Endodermal cell (in vitro differentiated cells): ENCODE measurements around the gene METAP1D. TPM values are rescaled to one million over a fixed set of nuclear protein-coding genes. Genes with fewer than 3 reads are reported as not detected.

Experiments
- DNase-seq: peaks from one replicate; pipeline ENCODE4 v3.0.0-alpha.2; 2017
- H3K27ac ChIP-seq: 2 replicates; pipeline ENCODE4 v1.5.1; 2013; ENCODE audit warnings: mild to moderate bottlenecking, low read depth, low read length, moderate library complexity
- H3K27me3 ChIP-seq: 2 replicates; pipeline ENCODE4 v1.6.1; 2013; ENCODE audit warnings: mild to moderate bottlenecking, low read length, moderate library complexity; ENCODE audit not compliant: insufficient read depth, control insufficient read depth, poor library complexity, severe bottlenecking
- H3K36me3 ChIP-seq: 2 replicates; pipeline ENCODE4 v1.7.0; 2013; ENCODE audit warnings: mild to moderate bottlenecking, low read length, moderate library complexity; ENCODE audit not compliant: control insufficient read depth, insufficient read depth
- H3K4me1 ChIP-seq: one replicate; pipeline ENCODE4 v1.7.0; 2013; ENCODE audit warnings: low read length; ENCODE audit not compliant: control insufficient read depth, insufficient read depth
- H3K4me3 ChIP-seq: 2 replicates; pipeline ENCODE4 v1.5.1; 2013; ENCODE audit warnings: mild to moderate bottlenecking, low read length, moderate library complexity
- H3K9ac ChIP-seq: 2 replicates; pipeline ENCODE4 v1.6.1; 2013; ENCODE audit warnings: mild to moderate bottlenecking, low read length, moderate library complexity; ENCODE audit not compliant: poor library complexity, severe bottlenecking; ENCODE audit errors: extremely low read depth
- H3K9me3 ChIP-seq: 2 replicates; pipeline ENCODE4 v1.6.1; 2013; ENCODE audit warnings: mild to moderate bottlenecking, low read length, moderate library complexity; ENCODE audit not compliant: control insufficient read depth
- H3K27ac Mint-ChIP-seq: 2 replicates; pipeline ENCODE4 v1.8.0; 2020; ENCODE audit warnings: mixed read lengths
- H3K27me3 Mint-ChIP-seq: 2 replicates; pipeline ENCODE4 v1.8.0; 2021; ENCODE audit warnings: mild to moderate bottlenecking, mixed read lengths; ENCODE audit not compliant: insufficient read depth
- H3K36me3 Mint-ChIP-seq: 2 replicates; pipeline ENCODE4 v1.8.0; 2020; ENCODE audit warnings: low read depth, mixed read lengths
- H3K4me1 Mint-ChIP-seq: 2 replicates; pipeline ENCODE4 v1.8.0; 2020; ENCODE audit warnings: mixed read lengths
- H3K4me3 Mint-ChIP-seq: 2 replicates; pipeline ENCODE4 v1.8.0; 2020; ENCODE audit warnings: mild to moderate bottlenecking, moderate library complexity, mixed read lengths
- H3K9me3 Mint-ChIP-seq: 2 replicates; pipeline ENCODE4 v1.8.0; 2020; ENCODE audit warnings: mild to moderate bottlenecking, mixed read lengths
- WGBS, 2 experiments: methylation state at CpG; one replicate each; pipeline versions ENCODE4 v1.1.5 to v1.1.7; 2013; ENCODE audit warnings: missing lambda C conversion rate in 2 of 2, mixed read lengths in 1 of 2; ENCODE audit not compliant: insufficient coverage in 1 of 2, insufficient read length in 1 of 2; 5-methylcytosine and 5-hydroxymethylcytosine counted together
- total RNA-seq, 2 donors: library from RNA; stranded (reverse); fragmentation: NEBNext Ultra II Directional in 1 of 2; extraction: Animal tissue kit (Norgen Biotek cat#: 25700) in 1 of 2; gene quantifications; 2 replicates in 1 of 2; 3 replicates in 1 of 2; pipeline ENCODE4 v1.2.1, GENCODE V29; 2021
- TF ChIP-seq, protein P1 (sequence below): fragments of 200-600 bp; sonication (generic); conservative IDR thresholded peaks from 2 replicates; pipeline ENCODE4 v1.5.0; 2021; ENCODE audit warnings: antibody characterized with exemption, mild to moderate bottlenecking

Gene METAP1D
- total RNA-seq, 2 donors from 2014 or later: 6.0 to 6.5 TPM

DNA sequence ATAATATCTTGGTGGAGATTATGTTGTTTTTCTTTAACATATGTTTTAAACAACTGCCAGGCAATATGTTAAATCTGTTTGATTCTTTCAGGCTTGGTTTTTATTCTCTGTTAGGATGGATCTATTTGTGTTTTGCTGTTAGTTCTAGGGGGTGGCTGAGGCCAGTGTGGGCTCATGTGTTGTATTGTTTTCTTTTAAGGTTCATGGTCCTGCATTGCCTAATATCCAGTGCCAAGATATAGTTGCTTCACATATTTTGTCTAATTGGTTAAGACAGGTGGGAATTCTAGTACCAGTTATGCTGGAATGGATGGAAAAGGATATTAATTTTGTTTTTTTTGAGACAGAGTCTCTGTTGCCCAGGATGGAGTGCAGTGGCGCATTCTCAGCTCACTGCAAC, 7.6 kb downstream of the METAP1D start:
- no peaks in the 10 kb centered on the region for H3K27me3 ChIP-seq
- no peaks in the 10 kb centered on the region for H3K9me3 Mint-ChIP-seq
- no peak overlapping the region for H3K4me3 ChIP-seq
- H3K36me3 Mint-ChIP-seq: peaks cover 3% of the 10 kb centered on the region
- H3K4me3 Mint-ChIP-seq: no peak overlapping the region
- no peaks in the 10 kb centered on the region for H3K27me3 Mint-ChIP-seq
- H3K4me1 Mint-ChIP-seq: no peaks in the 10 kb centered on the region
- 88 to 100% methylated on average over 1 of the region's 1 CpG for WGBS, 2 experiments
- no peak overlapping the region for H3K27ac ChIP-seq
- no peaks in the 10 kb centered on the region for H3K4me1 ChIP-seq
- TF ChIP-seq, protein P1, sequence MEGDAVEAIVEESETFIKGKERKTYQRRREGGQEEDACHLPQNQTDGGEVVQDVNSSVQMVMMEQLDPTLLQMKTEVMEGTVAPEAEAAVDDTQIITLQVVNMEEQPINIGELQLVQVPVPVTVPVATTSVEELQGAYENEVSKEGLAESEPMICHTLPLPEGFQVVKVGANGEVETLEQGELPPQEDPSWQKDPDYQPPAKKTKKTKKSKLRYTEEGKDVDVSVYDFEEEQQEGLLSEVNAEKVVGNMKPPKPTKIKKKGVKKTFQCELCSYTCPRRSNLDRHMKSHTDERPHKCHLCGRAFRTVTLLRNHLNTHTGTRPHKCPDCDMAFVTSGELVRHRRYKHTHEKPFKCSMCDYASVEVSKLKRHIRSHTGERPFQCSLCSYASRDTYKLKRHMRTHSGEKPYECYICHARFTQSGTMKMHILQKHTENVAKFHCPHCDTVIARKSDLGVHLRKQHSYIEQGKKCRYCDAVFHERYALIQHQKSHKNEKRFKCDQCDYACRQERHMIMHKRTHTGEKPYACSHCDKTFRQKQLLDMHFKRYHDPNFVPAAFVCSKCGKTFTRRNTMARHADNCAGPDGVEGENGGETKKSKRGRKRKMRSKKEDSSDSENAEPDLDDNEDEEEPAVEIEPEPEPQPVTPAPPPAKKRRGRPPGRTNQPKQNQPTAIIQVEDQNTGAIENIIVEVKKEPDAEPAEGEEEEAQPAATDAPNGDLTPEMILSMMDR: no peak
- no peak overlapping the region for H3K27ac Mint-ChIP-seq
- no peak overlapping the region for H3K9ac ChIP-seq
- H3K9me3 ChIP-seq: no peaks in the 10 kb centered on the region
- H3K36me3 ChIP-seq: no peaks in the 10 kb centered on the region
- no peak for DNase-seq

- Mint-ChIP-seq H3K4me1 (no peaks in the 10 kb centered on the region), H3K27ac (no peak overlapping the region), H3K27me3 (no peaks in the 10 kb centered on the region), H3K9me3 (no peaks in the 10 kb centered on the region), H3K4me3 (no peak overlapping the region), H3K36me3 (peaks cover 3% of the 10 kb centered on the region)
- TF ChIP-seq, protein P1: no peak
- DNase-seq: no peak
- H3K9ac ChIP-seq: no peak overlapping the region
- H3K4me1 ChIP-seq: no peaks in the 10 kb centered on the region
- no peak overlapping the region for H3K4me3 ChIP-seq
- H3K36me3 ChIP-seq: no peaks in the 10 kb centered on the region
- H3K27me3 ChIP-seq: no peaks in the 10 kb centered on the region
- 92 to 96% methylated on average over 4 of the region's 4 CpGs for WGBS, 2 experiments
- no peaks in the 10 kb centered on the region for H3K9me3 ChIP-seq
- H3K27ac ChIP-seq: no peak overlapping the region
Measured at GRCh38 chr2:172009823-172010222, 10.1 kb downstream of the METAP1D start.

DNA sequence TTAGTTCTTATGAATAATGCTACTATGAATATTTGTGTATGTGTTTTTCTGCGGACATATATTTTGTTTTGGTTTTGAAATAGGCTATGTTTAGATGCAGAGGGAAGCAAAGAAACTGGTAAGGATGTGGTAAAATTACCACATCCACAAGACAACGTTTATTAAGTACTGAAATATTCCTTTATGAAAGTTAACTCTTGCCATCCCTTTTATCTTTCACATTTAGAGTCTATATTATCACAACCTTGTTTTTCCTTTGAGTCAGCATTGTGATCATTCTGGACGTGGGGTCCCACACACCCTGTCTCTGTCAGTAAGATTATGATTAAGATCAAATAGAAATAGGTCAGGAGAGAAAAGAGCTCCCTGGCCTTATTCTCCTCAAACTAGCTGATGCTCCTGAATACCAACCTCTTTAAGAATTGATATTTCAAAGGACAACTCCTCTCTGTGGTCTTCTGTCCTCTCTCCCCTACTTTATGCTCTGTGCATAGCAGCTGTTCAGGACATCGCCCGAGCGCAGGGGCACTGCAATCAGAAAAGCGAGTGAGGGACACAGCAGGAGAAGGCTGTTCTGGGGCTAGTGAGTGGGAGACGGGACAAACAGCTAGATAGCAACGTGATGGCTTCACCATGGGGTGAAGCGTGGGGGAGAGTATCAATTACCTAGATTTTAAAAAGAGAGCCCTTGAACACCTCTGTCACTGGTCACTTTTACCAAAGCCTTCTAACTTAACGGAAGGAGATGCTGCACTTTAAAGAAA, 12.2 kb downstream of the METAP1D start:
- TF ChIP-seq, protein P1: no peak
- no peak overlapping the region for H3K27ac Mint-ChIP-seq
- 79 to 100% methylated on average over 1 to 11 of the region's 11 CpGs for WGBS, 2 experiments
- H3K4me1 Mint-ChIP-seq: no peaks in the 10 kb centered on the region
- no peaks in the 10 kb centered on the region for H3K27me3 Mint-ChIP-seq
- H3K36me3 Mint-ChIP-seq: no peaks in the 10 kb centered on the region
- Histone ChIP-seq H3K9me3 (no peaks in the 10 kb centered on the region), H3K27ac (no peak overlapping the region), H3K4me1 (no peaks in the 10 kb centered on the region), H3K36me3 (no peaks in the 10 kb centered on the region), H3K9ac (no peak overlapping the region), H3K4me3 (no peak overlapping the region), H3K27me3 (no peaks in the 10 kb centered on the region)
- no peaks in the 10 kb centered on the region for H3K9me3 Mint-ChIP-seq
- DNase-seq: no peak
- no peak overlapping the region for H3K4me3 Mint-ChIP-seq
